ENCODE results near the gene P2RX6.

The P2RX6 gene

GRCh38 chr22:20990184-20991180, 24.5 kb upstream of the P2RX6 start:
- Histone ChIP-seq H3K27me3 (ENCODE audit: control insufficient read depth, insufficient read depth, low read length) (no peaks in the 10 kb centered on the region), H3K27ac (ENCODE audit: low read depth, low read length) (no peak overlapping the region), H3K4me3 (ENCODE audit: low read depth, low read length) (no peak overlapping the region), H3K4me1 (ENCODE audit: control insufficient read depth, insufficient read depth, low read length) (no peaks in the 10 kb centered on the region), H3K9ac (ENCODE audit: low read depth, low read length) (no peak overlapping the region), H3K36me3 (ENCODE audit: control insufficient read depth, insufficient read depth, low read length) (peaks cover 48% of the 10 kb centered on the region), H3K9me3 (ENCODE audit: control insufficient read depth, insufficient read depth, low read length) (no peaks in the 10 kb centered on the region)

DNA sequence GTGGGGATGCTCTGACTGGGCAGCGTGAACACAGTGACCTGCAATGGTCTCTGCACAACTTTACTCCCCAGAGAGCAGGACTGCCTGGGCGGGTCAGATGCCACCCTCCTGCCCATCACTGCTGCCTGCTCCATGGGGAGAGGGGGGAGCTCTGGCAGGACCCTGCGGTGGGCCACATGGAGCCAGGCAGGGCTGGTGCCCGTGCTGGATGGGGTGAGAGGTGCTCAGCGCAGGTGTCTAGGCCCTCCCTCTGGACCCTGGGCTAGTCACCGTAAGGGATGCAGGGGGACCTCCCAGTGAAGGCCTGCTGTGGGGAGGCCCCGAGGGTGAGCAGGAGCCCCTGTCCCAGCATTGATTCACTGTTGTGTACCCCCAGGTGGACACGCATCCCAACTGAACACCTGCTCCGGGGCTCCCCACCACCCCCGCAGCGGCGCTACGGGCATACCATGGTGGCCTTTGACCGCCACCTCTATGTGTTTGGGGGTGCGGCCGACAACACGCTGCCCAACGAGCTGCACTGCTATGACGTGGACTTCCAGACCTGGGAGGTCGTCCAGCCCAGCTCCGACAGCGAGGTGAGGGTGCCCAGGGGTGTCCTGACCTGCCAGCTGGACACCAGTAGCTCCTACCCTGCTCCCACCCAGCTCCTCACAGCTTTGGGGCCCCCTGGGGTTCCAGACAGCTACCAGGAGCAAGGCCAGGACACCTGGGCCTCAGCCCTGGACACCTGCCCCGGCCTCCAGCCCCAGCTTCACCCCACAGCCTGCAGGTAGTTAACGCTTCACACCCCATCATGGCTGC, 23.5 kb upstream of the P2RX6 start:
- H3K27ac ChIP-seq (ENCODE audit: low read depth, low read length), result no peak overlapping the region
- peaks cover 41% of the 10 kb centered on the region for H3K36me3 ChIP-seq (ENCODE audit: control insufficient read depth, insufficient read depth, low read length)
- no peaks in the 10 kb centered on the region for H3K27me3 ChIP-seq (ENCODE audit: control insufficient read depth, insufficient read depth, low read length)
- H3K4me1 ChIP-seq (ENCODE audit: control insufficient read depth, insufficient read depth, low read length), result no peaks in the 10 kb centered on the region
- no peaks in the 10 kb centered on the region for H3K9me3 ChIP-seq (ENCODE audit: control insufficient read depth, insufficient read depth, low read length)
- no peak overlapping the region for H3K9ac ChIP-seq (ENCODE audit: low read depth, low read length)
- H3K4me3 ChIP-seq (ENCODE audit: low read depth, low read length), result no peak overlapping the region

GRCh38 chr22:20992056-20992442, 22.9 kb upstream of the P2RX6 start:
- Histone ChIP-seq H3K4me1 (ENCODE audit: control insufficient read depth, insufficient read depth, low read length) (no peaks in the 10 kb centered on the region), H3K9ac (ENCODE audit: low read depth, low read length) (no peak overlapping the region), H3K27ac (ENCODE audit: low read depth, low read length) (no peak overlapping the region), H3K4me3 (ENCODE audit: low read depth, low read length) (no peak overlapping the region), H3K27me3 (ENCODE audit: control insufficient read depth, insufficient read depth, low read length) (no peaks in the 10 kb centered on the region), H3K36me3 (ENCODE audit: control insufficient read depth, insufficient read depth, low read length) (peaks cover 41% of the 10 kb centered on the region), H3K9me3 (ENCODE audit: control insufficient read depth, insufficient read depth, low read length) (no peaks in the 10 kb centered on the region)

DNA sequence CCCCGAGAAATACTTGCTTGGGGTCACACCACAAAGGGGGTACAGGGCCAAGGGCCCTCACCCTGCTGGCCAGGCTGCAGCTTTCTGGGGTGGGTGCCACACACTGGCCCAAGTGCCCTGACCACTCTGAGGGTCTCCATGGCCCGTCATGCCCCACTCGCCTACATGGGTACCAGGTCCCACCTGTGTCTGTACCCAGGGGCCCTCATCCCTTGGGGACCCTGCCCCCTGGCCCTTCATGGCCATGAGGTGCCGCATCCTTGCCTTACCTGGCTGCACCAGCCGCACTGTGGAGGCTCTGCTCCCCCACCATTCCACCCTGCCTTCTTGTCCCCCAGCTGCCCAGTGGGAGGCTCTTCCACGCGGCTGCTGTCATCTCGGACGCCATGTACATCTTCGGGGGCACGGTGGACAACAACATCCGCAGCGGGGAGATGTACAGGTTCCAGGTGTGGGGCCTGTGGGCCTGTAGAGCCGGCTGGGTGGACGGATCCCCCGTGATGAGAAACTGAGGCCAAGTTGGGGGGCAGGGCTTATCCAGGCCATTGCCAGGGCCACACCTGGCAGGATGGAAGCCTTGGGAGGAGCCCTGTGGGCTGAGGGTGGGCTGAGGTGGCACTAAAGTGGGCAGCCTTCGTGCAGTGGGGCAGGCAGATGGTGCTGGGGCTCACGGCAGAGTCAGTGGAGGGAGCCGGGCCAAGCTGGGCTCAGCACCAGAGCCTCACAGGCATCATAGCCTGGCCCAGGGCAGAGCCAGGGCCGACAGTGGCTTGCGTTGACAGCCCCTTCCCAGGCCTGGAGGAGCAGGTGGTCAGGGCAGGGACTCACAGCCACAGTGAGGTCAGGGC, 22.3 kb upstream of the P2RX6 start:
- Histone ChIP-seq H3K4me1 (ENCODE audit: control insufficient read depth, insufficient read depth, low read length) (no peaks in the 10 kb centered on the region), H3K9me3 (ENCODE audit: control insufficient read depth, insufficient read depth, low read length) (no peaks in the 10 kb centered on the region), H3K27ac (ENCODE audit: low read depth, low read length) (no peak overlapping the region), H3K27me3 (ENCODE audit: control insufficient read depth, insufficient read depth, low read length) (no peaks in the 10 kb centered on the region), H3K36me3 (ENCODE audit: control insufficient read depth, insufficient read depth, low read length) (peaks cover 35% of the 10 kb centered on the region), H3K4me3 (ENCODE audit: low read depth, low read length) (no peak overlapping the region), H3K9ac (ENCODE audit: low read depth, low read length) (no peak overlapping the region)

- Histone ChIP-seq H3K4me3 (ENCODE audit: low read depth, low read length) (no peak overlapping the region), H3K36me3 (ENCODE audit: control insufficient read depth, insufficient read depth, low read length) (peaks cover 28% of the 10 kb centered on the region), H3K9me3 (ENCODE audit: control insufficient read depth, insufficient read depth, low read length) (no peaks in the 10 kb centered on the region), H3K27me3 (ENCODE audit: control insufficient read depth, insufficient read depth, low read length) (no peaks in the 10 kb centered on the region), H3K4me1 (ENCODE audit: control insufficient read depth, insufficient read depth, low read length) (no peaks in the 10 kb centered on the region), H3K9ac (ENCODE audit: low read depth, low read length) (no peak overlapping the region), H3K27ac (ENCODE audit: low read depth, low read length) (no peak overlapping the region)
These were observed 21.4 kb upstream of the P2RX6 start for GRCh38 chr22:20993304-20994127.

DNA sequence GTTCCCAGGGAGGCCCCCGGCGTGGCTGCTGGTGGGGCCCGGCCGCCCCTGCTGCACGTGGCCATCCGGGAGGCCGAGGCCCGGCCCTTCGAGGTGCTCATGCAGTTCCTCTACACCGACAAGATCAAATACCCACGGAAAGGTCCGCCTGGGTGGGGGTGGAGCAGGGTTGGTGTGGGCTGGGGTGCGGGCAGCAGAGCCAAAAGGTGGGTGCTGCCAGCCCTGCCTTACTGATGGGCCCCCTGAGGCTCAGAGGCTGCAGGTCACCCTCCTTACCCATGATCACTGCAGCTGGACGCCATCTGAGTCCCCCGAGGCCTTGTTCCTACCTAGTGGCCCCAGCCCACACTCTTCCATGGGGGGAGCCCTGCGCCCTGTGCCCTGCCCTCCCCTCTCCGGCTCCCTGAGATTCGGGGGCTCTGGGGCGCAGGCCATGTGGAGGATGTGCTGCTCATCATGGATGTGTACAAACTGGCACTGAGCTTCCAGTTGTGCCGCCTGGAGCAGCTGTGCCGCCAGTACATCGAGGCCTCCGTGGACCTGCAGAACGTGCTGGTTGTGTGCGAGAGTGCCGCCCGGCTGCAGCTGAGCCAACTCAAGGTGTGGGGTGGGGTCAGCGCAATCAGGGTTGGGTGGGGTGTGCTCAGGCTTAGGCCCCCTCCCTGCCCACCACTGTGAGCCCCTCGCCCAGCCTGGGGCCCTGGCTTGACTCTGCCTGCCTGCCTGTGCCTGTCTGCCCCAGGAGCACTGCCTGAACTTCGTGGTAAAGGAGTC, 20.6 kb upstream of the P2RX6 start:
- Histone ChIP-seq H3K9ac (ENCODE audit: low read depth, low read length) (no peak overlapping the region), H3K36me3 (ENCODE audit: control insufficient read depth, insufficient read depth, low read length) (peaks cover 33% of the 10 kb centered on the region), H3K4me1 (ENCODE audit: control insufficient read depth, insufficient read depth, low read length) (no peaks in the 10 kb centered on the region)

GRCh38 chr22:20994902-20995241, 20.1 kb upstream of the P2RX6 start:
- Histone ChIP-seq H3K27me3 (ENCODE audit: control insufficient read depth, insufficient read depth, low read length) (no peaks in the 10 kb centered on the region), H3K4me1 (ENCODE audit: control insufficient read depth, insufficient read depth, low read length) (no peaks in the 10 kb centered on the region), H3K9me3 (ENCODE audit: control insufficient read depth, insufficient read depth, low read length) (no peaks in the 10 kb centered on the region), H3K27ac (ENCODE audit: low read depth, low read length) (no peak overlapping the region), H3K4me3 (ENCODE audit: low read depth, low read length) (no peak overlapping the region), H3K9ac (ENCODE audit: low read depth, low read length) (no peak overlapping the region), H3K36me3 (ENCODE audit: control insufficient read depth, insufficient read depth, low read length) (peaks cover 39% of the 10 kb centered on the region)

More for the DNA sequence above, 20.6 kb upstream of the P2RX6 start:
- Histone ChIP-seq H3K9me3 (ENCODE audit: control insufficient read depth, insufficient read depth, low read length) (no peaks in the 10 kb centered on the region), H3K27me3 (ENCODE audit: control insufficient read depth, insufficient read depth, low read length) (no peaks in the 10 kb centered on the region), H3K4me3 (ENCODE audit: low read depth, low read length) (no peak overlapping the region), H3K27ac (ENCODE audit: low read depth, low read length) (no peak overlapping the region)

- H3K36me3 ChIP-seq (ENCODE audit: control insufficient read depth, insufficient read depth, low read length), result peaks cover 42% of the 10 kb centered on the region
- H3K4me1 ChIP-seq (ENCODE audit: control insufficient read depth, insufficient read depth, low read length), result no peaks in the 10 kb centered on the region
- H3K27ac ChIP-seq (ENCODE audit: low read depth, low read length), result no peak overlapping the region
- H3K4me3 ChIP-seq (ENCODE audit: low read depth, low read length), result no peak overlapping the region
- no peaks in the 10 kb centered on the region for H3K9me3 ChIP-seq (ENCODE audit: control insufficient read depth, insufficient read depth, low read length)
- no peak overlapping the region for H3K9ac ChIP-seq (ENCODE audit: low read depth, low read length)
- H3K27me3 ChIP-seq (ENCODE audit: control insufficient read depth, insufficient read depth, low read length), result no peaks in the 10 kb centered on the region
These were observed 19.5 kb upstream of the P2RX6 start for GRCh38 chr22:20995329-20996030.

- Histone ChIP-seq H3K36me3 (ENCODE audit: control insufficient read depth, insufficient read depth, low read length) (peaks cover 40% of the 10 kb centered on the region), H3K4me1 (ENCODE audit: control insufficient read depth, insufficient read depth, low read length) (no peaks in the 10 kb centered on the region)
These were observed 18.9 kb upstream of the P2RX6 start for GRCh38 chr22:20996031-20996410.

More at GRCh38 chr22:20996031-20996410, 18.9 kb upstream of the P2RX6 start:
- H3K9me3 ChIP-seq (ENCODE audit: control insufficient read depth, insufficient read depth, low read length), result no peaks in the 10 kb centered on the region
- H3K4me3 ChIP-seq (ENCODE audit: low read depth, low read length), result no peak overlapping the region
- no peaks in the 10 kb centered on the region for H3K27me3 ChIP-seq (ENCODE audit: control insufficient read depth, insufficient read depth, low read length)
- H3K27ac ChIP-seq (ENCODE audit: low read depth, low read length), result no peak overlapping the region
- H3K9ac ChIP-seq (ENCODE audit: low read depth, low read length), result no peak overlapping the region
